GM12875 (cell line): Measurements from ENCODE around the gene CPT1B.

Source experiments
- H3K4me3 ChIP-seq: one replicate; pipeline ENCODE4 v1.5.1; 2011; ENCODE audit warnings: low read depth, low read length, control low read depth
- CTCF ChIP-seq: IDR thresholded peaks from 2 replicates; pipeline ENCODE4 v1.5.1; 2011; ENCODE audit warnings: low read depth, mild to moderate bottlenecking, control low read depth, inconsistent platforms, low read length, moderate library complexity, borderline replicate concordance; ENCODE audit not compliant: insufficient read depth

CPT1B gene

GRCh38 chr22:50577697-50577986 is 585 bp downstream of the CPT1B start:
- no peak for TF ChIP-seq CTCF

GRCh38 chr22:50576806-50577696 is 1.2 kb downstream of the CPT1B start:
- H3K4me3 ChIP-seq, result no peak overlapping the region
- TF ChIP-seq CTCF, result no peak

More at GRCh38 chr22:50577697-50577986, 585 bp downstream of the CPT1B start:
- H3K4me3 ChIP-seq, result no peak overlapping the region

- no peak for TF ChIP-seq CTCF
- H3K4me3 ChIP-seq, result no peak overlapping the region
Observed at GRCh38 chr22:50576070-50576469, 2.2 kb downstream of the CPT1B start.

- no peak for TF ChIP-seq CTCF
Observed at GRCh38 chr22:50575426-50575941, 2.7 kb downstream of the CPT1B start.

GRCh38 chr22:50574383-50574755 is 3.9 kb downstream of the CPT1B start:
- TF ChIP-seq CTCF, result no peak
- no peak overlapping the region for H3K4me3 ChIP-seq

More at GRCh38 chr22:50575426-50575941, 2.7 kb downstream of the CPT1B start:
- no peak overlapping the region for H3K4me3 ChIP-seq

- H3K4me3 ChIP-seq, result no peak overlapping the region
- no peak for TF ChIP-seq CTCF
Observed at GRCh38 chr22:50573491-50574382, 4.5 kb downstream of the CPT1B start.
